Transverse colon (tissue), 4 donors: ENCODE data around the gene MTX1. TPM values are rescaled to one million over a fixed set of nuclear protein-coding genes. Genes with fewer than 3 reads are reported as not detected.
"Not testable (repeated sequence)": the region's sequence is repeated elsewhere in the genome, so short reads cannot be mapped to it uniquely, and the experiment has no call there.

ENCODE experiments used
- DNase-seq: peaks from one replicate; pipeline ENCODE4 v3.0.0-alpha.2; 2019
- H3K27ac ChIP-seq, 4 donors: fragments of 200-600 bp; sonication (generic); 2 replicates each; pipeline ENCODE4 v1.5.1; 2016 to 2018; ENCODE audit warnings: inconsistent platforms in 4 of 4
- H3K27me3 ChIP-seq: fragments of 200-600 bp; sonication (generic); 2 replicates; pipeline ENCODE4 v1.5.1; 2017; ENCODE audit warnings: inconsistent platforms
- H3K36me3 ChIP-seq, 4 donors: fragments of 200-600 bp; sonication (generic); 2 replicates each; pipeline ENCODE4 v1.5.1; 2017 to 2019; ENCODE audit warnings: inconsistent platforms in 4 of 4
- H3K4me1 ChIP-seq, 4 donors: fragments of 200-600 bp; sonication (generic); 2 replicates each; pipeline ENCODE4 v1.5.1; 2017 to 2020; ENCODE audit warnings: inconsistent platforms in 4 of 4
- H3K4me3 ChIP-seq, 4 donors: fragments of 200-600 bp; sonication (generic); 1 replicate in 1 of 4; 2 replicates in 3 of 4; pipeline versions ENCODE4 v1.5.1 to v1.6.1; 2017 to 2019; ENCODE audit warnings: inconsistent platforms in 4 of 4
- H3K9me3 ChIP-seq, 2 donors: fragments of 200-600 bp; sonication (generic); 2 replicates each; pipeline ENCODE4 v1.5.1; 2017 to 2019; ENCODE audit warnings: inconsistent platforms in 2 of 2
- EP300 ChIP-seq: sonication (generic); formaldehyde crosslinking; IDR thresholded peaks from one replicate; pipeline ENCODE4 v1.6.1; 2017; ENCODE audit warnings: antibody characterized with exemption, low read depth
- POLR2A ChIP-seq: fragments of 450-650 bp; IDR thresholded peaks from one replicate; pipeline ENCODE4 v1.6.1; 2016; ENCODE audit warnings: antibody characterized with exemption, mild to moderate bottlenecking, moderate library complexity
- POLR2AphosphoS5 ChIP-seq, 3 donors: sonication (generic); formaldehyde crosslinking; IDR thresholded peaks; one replicate each; pipeline ENCODE4 v1.6.1; 2016; ENCODE audit warnings: antibody characterized with exemption in 3 of 3
- WGBS, 2 donors: methylation state at CpG; one replicate each; pipeline ENCODE4 v1.1.5; 2018; ENCODE audit warnings: low coverage in 1 of 2; 5-methylcytosine and 5-hydroxymethylcytosine counted together
- in situ Hi-C, 4 donors: fragments of 200-750 bp; cut with MboI; loops; one replicate each; pipeline versions ENCODE4 v1.15.0 to v1.15.1; 2017; ENCODE audit warnings: low sequenced_read_pairs in 3 of 4, low pct_ligation_motif_present in 1 of 4, low pct_unique_long_range_greater_than_20kb in 1 of 4
- intact Hi-C: fragments of 100-400 bp; cut with DNase I; formaldehyde crosslinking; loops from one replicate; pipeline ENCODE4 v1.15.1; 2023; ENCODE audit warnings: low total_unique reads
- total RNA-seq, 4 donors: library from RNA; depleted of rRNA; stranded (reverse); fragments of >200 nt; gene quantifications; one replicate each; pipeline ENCODE4 v1.1.0, GENCODE V29; 2016
- TF ChIP-seq, protein P1 (sequence below), 5 experiments: fragments of 200-600 bp in 3 of 5; fragments of 450-650 bp in 2 of 5; sonication (generic) in 3 of 5; IDR thresholded peaks; 1 replicate in 2 of 5; 2 replicates in 3 of 5; pipeline ENCODE4 v1.5.1; 2016 to 2017; ENCODE audit warnings: antibody characterized with exemption in 5 of 5, inconsistent platforms in 3 of 5, mild to moderate bottlenecking in 2 of 5, moderate library complexity in 1 of 5

Gene MTX1
- total RNA-seq, 4 donors from 2014 or later, result 24.3 to 64.0 (median 46.0) TPM

DNA sequence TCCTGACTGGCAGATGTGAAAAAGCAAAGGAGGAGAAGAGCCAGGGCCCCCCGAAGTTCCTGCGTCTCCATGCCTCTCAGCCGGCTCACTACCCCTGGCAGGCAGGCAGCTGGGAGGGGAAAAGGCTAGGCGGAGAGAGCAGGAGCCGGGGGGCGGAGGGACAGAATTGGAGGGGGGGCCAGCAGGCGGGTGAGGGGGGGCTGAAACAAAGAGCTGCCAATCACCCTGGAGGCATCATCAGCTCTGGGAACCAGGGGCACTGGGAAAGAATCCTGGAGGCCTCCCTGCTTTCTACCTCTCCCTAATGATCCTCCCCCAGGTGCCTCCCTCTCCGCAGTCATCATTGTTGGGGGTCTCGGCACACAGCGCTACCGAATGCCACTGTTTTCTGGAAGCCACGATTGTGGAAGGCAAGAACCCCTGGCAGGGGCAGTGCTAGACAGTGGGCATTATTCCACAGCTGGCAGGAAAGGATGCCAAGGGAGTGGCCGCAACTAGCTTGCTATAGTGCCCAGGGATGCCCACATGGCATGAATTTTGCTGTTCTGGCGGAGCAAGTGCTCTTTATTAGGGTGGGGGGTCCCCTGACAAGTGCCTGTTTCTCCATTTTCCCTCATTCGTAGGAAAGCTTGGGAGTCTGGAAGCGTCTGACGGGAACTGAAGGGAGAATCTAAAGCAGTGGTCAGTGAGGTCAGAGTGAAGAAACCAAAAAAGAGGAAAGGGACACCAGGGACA, 522 bp upstream of the MTX1 start, which contains the start of gene THBS3:
Gene THBS3 (minus strand): TSS at position 92 of the 735 bp plus-strand sequence. CDS start 21 bp downstream, at position 71.
- in situ Hi-C loops, result no loop called here

GRCh38 chr1:155209312-155209721, 822 bp downstream of the MTX1 start:
- Histone ChIP-seq H3K27ac (peak overlapping the region; percentile 96 to 99 (median 98)), H3K9me3 (no peaks in the 10 kb centered on the region), H3K27me3 (no peaks in the 10 kb centered on the region), H3K4me3 (peak overlapping the region; percentile 71 to 92 (median 84)), H3K4me1 (peaks cover 24 to 29% (median 26%) of the 10 kb centered on the region in 4 donors), H3K36me3 (no peaks in the 10 kb centered on the region)
- TF ChIP-seq, protein P1, sequence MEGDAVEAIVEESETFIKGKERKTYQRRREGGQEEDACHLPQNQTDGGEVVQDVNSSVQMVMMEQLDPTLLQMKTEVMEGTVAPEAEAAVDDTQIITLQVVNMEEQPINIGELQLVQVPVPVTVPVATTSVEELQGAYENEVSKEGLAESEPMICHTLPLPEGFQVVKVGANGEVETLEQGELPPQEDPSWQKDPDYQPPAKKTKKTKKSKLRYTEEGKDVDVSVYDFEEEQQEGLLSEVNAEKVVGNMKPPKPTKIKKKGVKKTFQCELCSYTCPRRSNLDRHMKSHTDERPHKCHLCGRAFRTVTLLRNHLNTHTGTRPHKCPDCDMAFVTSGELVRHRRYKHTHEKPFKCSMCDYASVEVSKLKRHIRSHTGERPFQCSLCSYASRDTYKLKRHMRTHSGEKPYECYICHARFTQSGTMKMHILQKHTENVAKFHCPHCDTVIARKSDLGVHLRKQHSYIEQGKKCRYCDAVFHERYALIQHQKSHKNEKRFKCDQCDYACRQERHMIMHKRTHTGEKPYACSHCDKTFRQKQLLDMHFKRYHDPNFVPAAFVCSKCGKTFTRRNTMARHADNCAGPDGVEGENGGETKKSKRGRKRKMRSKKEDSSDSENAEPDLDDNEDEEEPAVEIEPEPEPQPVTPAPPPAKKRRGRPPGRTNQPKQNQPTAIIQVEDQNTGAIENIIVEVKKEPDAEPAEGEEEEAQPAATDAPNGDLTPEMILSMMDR (IDR thresholded peaks at IDR 0.05), result no peak
- no peak for TF ChIP-seq POLR2A
- TF ChIP-seq POLR2AphosphoS5 (IDR thresholded peaks at IDR 0.05), result no peak
- no peak for TF ChIP-seq EP300
- 0 to 5% methylated on average over 1 to 13 of the region's 13 CpGs for WGBS, 2 donors
- in situ Hi-C loops (no loop called here), intact Hi-C loops (loop anchor here (2.0 kb wide), 1 partner anchor 17 kb away; no protein-coding TSS in a partner anchor)
- no peak for DNase-seq

More for the DNA sequence above, 522 bp upstream of the MTX1 start, which contains the start of gene THBS3:
- H3K27me3 ChIP-seq, result no peaks in the 10 kb centered on the region
- no peak for DNase-seq
- H3K36me3 ChIP-seq, result no peaks in the 10 kb centered on the region
- peaks cover 24 to 29% (median 26%) of the 10 kb centered on the region in 4 donors for H3K4me1 ChIP-seq
- intact Hi-C loops, result loop anchor here (2.0 kb wide), 1 partner anchor 19 kb away; no protein-coding TSS in a partner anchor
- WGBS, 2 donors, result 7 to 18% methylated on average over 3 to 17 of the region's 17 CpGs
- peak within 1 kb of the TSS; percentile 71 to 92 (median 84) for H3K4me3 ChIP-seq
- peak within 1 kb of the TSS; percentile 96 to 99 (median 98) for H3K27ac ChIP-seq
- H3K9me3 ChIP-seq, result no peaks in the 10 kb centered on the region
- TF ChIP-seq EP300 (no peak), POLR2A (no peak), POLR2AphosphoS5 (IDR thresholded peaks at IDR 0.05) (no peak)
- TF ChIP-seq, protein P1 (IDR thresholded peaks at IDR 0.05), result no peak

DNA sequence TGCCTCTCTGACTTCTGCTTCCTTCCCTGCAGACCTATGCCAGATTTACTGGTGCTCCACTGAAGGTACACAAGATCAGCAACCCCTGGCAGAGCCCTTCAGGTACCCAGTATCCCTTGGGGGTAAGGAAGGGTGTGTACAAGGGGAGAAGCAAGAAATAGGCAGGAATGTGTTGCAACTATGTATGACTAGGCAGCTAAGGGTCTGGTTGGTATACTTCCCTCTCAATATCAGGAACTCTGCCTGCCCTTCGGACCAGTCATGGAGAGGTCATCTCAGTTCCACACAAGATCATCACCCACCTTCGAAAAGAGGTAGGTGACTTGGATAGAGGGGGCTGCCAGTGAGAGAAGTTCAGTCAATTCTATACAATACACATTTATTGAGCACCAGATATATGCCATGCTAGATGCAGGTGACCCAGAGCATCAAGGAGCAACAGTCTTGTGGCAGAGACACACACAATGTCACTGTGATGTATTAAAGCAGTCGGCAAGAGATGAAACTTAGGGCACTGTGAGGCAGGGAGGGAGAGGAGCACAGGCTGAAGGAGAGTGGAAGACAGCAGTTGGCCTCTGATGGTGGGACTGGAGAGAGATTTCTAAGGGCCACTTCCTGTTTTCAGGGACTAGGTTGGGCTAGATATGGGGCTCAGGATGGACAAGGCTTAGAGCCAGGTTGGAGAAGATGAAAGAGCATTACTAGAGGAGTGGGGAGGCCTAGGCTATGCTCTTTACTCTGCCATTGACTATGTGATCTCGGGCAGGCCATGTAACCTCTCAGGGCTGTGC, 2.0 kb downstream of the MTX1 start:
- intact Hi-C loops (no loop called here), in situ Hi-C loops (no loop called here)
- 80 to 94% methylated on average over 3 to 4 of the region's 4 CpGs for WGBS, 2 donors
- no peak for TF ChIP-seq POLR2A
- TF ChIP-seq POLR2AphosphoS5 (IDR thresholded peaks at IDR 0.05), result no peak
- no peak for TF ChIP-seq EP300
- TF ChIP-seq, protein P1 (IDR thresholded peaks at IDR 0.05), result no peak
- Histone ChIP-seq H3K36me3 (no peaks in the 10 kb centered on the region), H3K9me3 (no peaks in the 10 kb centered on the region), H3K4me3 (no peak overlapping the region), H3K4me1 (peaks cover 24 to 29% (median 26%) of the 10 kb centered on the region in 4 donors), H3K27ac (no peak overlapping the region), H3K27me3 (no peaks in the 10 kb centered on the region)
- no peak for DNase-seq

- WGBS, 2 donors, result 82% methylated on average over 13 of the region's 13 CpGs; no CpG with 5 or more reads in 1 of the 2 donors
- in situ Hi-C loops, intact Hi-C loops, H3K4me3 ChIP-seq, H3K36me3 ChIP-seq, DNase-seq, H3K27me3 ChIP-seq, H3K9me3 ChIP-seq, H3K27ac ChIP-seq: not testable (repeated sequence)
- peaks cover 23 to 27% (median 26%) of the 10 kb centered on the region in 4 donors for H3K4me1 ChIP-seq
Observed at GRCh38 chr1:155211381-155212050, 3.0 kb downstream of the MTX1 start.

- H3K27me3 ChIP-seq, H3K27ac ChIP-seq, H3K36me3 ChIP-seq, intact Hi-C loops, H3K9me3 ChIP-seq, DNase-seq, in situ Hi-C loops, H3K4me3 ChIP-seq: not testable (repeated sequence)
- 89% methylated on average over 5 of the region's 7 CpGs; no CpG with 5 or more reads in 1 of the 2 donors for WGBS, 2 donors
- H3K4me1 ChIP-seq, result peaks cover 17 to 22% (median 21%) of the 10 kb centered on the region in 4 donors
Observed at GRCh38 chr1:155212051-155212440, 3.6 kb downstream of the MTX1 start.

DNA sequence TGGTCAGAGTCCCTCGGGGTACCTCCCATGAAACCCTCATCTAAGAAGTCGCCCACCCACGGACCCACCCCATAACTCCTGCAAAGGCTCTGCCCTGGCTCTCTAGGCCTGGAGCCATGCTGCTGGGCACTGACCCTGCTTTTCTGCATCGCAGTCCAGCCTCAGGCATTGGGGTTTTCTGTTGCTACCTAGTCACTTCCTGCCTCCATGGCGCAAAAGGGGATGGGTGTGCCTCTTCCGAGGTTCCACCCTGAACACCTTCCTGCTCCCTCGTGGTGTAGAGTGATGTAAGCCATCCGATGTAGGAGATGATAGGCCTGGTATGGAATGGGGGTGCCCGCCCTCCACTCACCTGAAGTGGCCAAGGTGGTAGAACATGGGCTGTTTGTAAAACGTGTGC, 6.2 kb downstream of the MTX1 start:
- 70% methylated on average over 6 of the region's 10 CpGs; no CpG with 5 or more reads in 1 of the 2 donors for WGBS, 2 donors
- H3K4me3 ChIP-seq, intact Hi-C loops, H3K36me3 ChIP-seq, in situ Hi-C loops, H3K27me3 ChIP-seq, H3K27ac ChIP-seq, H3K9me3 ChIP-seq, DNase-seq: not testable (repeated sequence)
- H3K4me1 ChIP-seq, result peaks cover 8 to 13% (median 9%) of the 10 kb centered on the region in 4 donors
